Ascending aorta (tissue), 2 donors: Measurements from ENCODE around the gene TNFAIP1. TPM values are rescaled to one million over a fixed set of nuclear protein-coding genes. Genes with fewer than 3 reads are reported as not detected.
A peak's percentile ranks its signal among the peaks of the same experiment; 100 is the strongest.

Source experiments
- DNase-seq, 2 donors: peaks; one replicate each; pipeline ENCODE4 v3.0.0-alpha.2; 2019; ENCODE audit warnings: low spot score in 2 of 2
- H3K27ac ChIP-seq, 2 donors: fragments of 200-600 bp; sonication (generic); one replicate each; pipeline ENCODE4 v1.5.1; 2016 to 2017; ENCODE audit warnings: mild to moderate bottlenecking in 1 of 2
- H3K27me3 ChIP-seq: fragments of 200-600 bp; sonication (generic); one replicate; pipeline ENCODE4 v1.5.1; 2017
- H3K36me3 ChIP-seq, 2 donors: fragments of 200-600 bp; sonication (generic); one replicate each; pipeline ENCODE4 v1.5.1; 2016
- H3K4me1 ChIP-seq, 2 donors: fragments of 200-600 bp; sonication (generic); one replicate each; pipeline ENCODE4 v1.5.1; 2016 to 2017; ENCODE audit warnings: mild to moderate bottlenecking in 1 of 2
- H3K4me3 ChIP-seq, 2 donors: fragments of 200-600 bp; sonication (generic); one replicate each; pipeline ENCODE4 v1.5.1; 2016 to 2017; ENCODE audit warnings: mild to moderate bottlenecking in 1 of 2
- H3K9me3 ChIP-seq, 2 donors: fragments of 200-600 bp; sonication (generic); one replicate each; pipeline ENCODE4 v1.5.1; 2016
- intact Hi-C: fragments of 100-400 bp; cut with DNase I; formaldehyde crosslinking; loops from one replicate; pipeline ENCODE4 v1.15.1; 2023
- total RNA-seq: library from RNA; depleted of rRNA; stranded (reverse); fragments of >200 nt; gene quantifications from one replicate; pipeline ENCODE4 v1.1.0, GENCODE V29; 2016
- TF ChIP-seq, protein P1 (sequence below), 3 experiments: fragments of 200-600 bp in 2 of 3; fragments of 450-650 bp in 1 of 3; sonication (generic) in 2 of 3; IDR thresholded peaks; one replicate each; pipeline ENCODE4 v1.5.1; 2016 to 2019; ENCODE audit warnings: antibody characterized with exemption in 3 of 3, mild to moderate bottlenecking in 1 of 3, moderate library complexity in 1 of 3

TNFAIP1 gene
- total RNA-seq, 1 donor from 2014 or later = 66.4 TPM

DNA sequence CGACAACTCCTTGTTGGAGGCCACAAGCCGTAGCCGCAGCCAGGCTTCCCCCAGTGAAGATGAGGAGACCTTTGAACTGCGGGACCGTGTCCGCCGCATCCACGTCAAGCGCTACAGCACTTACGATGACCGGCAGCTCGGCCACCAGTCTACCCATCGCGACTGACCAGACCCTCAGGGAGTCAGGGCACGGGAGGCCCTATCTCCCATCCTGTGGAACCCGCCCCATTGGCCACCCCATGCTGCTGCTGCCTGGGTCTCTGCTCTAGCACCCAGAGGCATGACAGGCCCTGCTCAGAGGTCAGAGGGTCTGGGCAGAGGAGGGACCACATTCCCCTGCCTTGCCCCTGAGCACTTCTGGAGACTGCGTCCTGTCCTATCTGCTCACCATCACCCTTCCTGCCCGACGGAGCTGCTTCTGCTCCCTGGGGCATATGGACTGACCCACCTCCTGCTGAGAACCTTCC, 8.9 kb downstream of the TNFAIP1 start:
- H3K4me1 ChIP-seq = peaks cover 16 to 43% of the 10 kb centered on the region in 2 donors
- DNase-seq = no peak
- no peaks in the 10 kb centered on the region for H3K27me3 ChIP-seq
- intact Hi-C loops = no loop called here
- H3K4me3 ChIP-seq = no peak overlapping the region
- TF ChIP-seq, protein P1, sequence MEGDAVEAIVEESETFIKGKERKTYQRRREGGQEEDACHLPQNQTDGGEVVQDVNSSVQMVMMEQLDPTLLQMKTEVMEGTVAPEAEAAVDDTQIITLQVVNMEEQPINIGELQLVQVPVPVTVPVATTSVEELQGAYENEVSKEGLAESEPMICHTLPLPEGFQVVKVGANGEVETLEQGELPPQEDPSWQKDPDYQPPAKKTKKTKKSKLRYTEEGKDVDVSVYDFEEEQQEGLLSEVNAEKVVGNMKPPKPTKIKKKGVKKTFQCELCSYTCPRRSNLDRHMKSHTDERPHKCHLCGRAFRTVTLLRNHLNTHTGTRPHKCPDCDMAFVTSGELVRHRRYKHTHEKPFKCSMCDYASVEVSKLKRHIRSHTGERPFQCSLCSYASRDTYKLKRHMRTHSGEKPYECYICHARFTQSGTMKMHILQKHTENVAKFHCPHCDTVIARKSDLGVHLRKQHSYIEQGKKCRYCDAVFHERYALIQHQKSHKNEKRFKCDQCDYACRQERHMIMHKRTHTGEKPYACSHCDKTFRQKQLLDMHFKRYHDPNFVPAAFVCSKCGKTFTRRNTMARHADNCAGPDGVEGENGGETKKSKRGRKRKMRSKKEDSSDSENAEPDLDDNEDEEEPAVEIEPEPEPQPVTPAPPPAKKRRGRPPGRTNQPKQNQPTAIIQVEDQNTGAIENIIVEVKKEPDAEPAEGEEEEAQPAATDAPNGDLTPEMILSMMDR (IDR thresholded peaks at IDR 0.05) = no peak
- H3K36me3 ChIP-seq = peaks cover 54 to 81% of the 10 kb centered on the region in 2 donors
- no peaks in the 10 kb centered on the region for H3K9me3 ChIP-seq
- H3K27ac ChIP-seq = peak overlapping the region; percentile 73 to 79

GRCh38 chr17:28345419-28346198, 10.0 kb downstream of the TNFAIP1 start:
- Histone ChIP-seq H3K27ac (peak overlapping the region; percentile 73 to 79), H3K36me3 (peaks cover 52 to 81% of the 10 kb centered on the region in 2 donors)
- intact Hi-C loops = no loop called here

DNA sequence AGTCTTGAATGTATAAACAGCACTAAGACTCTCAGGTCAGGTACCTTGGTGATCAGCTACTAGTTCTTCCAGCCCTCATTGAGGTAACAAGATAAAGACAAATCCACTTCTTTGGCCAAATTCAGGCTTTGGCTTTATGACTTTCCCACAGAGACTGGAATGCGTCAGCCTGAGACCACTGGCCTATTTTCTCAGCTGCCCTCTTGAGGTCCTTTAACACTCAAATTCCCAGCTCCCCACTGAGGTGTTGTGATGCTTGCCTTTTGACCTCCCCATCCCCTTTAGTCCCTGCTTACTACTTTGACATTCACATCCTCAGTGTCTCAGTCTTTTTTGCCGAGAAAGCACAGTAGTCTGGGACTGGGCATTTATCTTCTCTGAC, 10.6 kb downstream of the TNFAIP1 start:
- Histone ChIP-seq H3K36me3 (peaks cover 51 to 81% of the 10 kb centered on the region in 2 donors), H3K27me3 (no peaks in the 10 kb centered on the region), H3K9me3 (no peaks in the 10 kb centered on the region), H3K27ac (peak overlapping the region; percentile 73 to 79), H3K4me1 (peaks cover 16 to 43% of the 10 kb centered on the region in 2 donors), H3K4me3 (no peak overlapping the region)
- DNase-seq = no peak
- intact Hi-C loops = no loop called here
- TF ChIP-seq, protein P1 (IDR thresholded peaks at IDR 0.05) = no peak

More at GRCh38 chr17:28345419-28346198, 10.0 kb downstream of the TNFAIP1 start:
- Histone ChIP-seq H3K9me3 (no peaks in the 10 kb centered on the region), H3K27me3 (no peaks in the 10 kb centered on the region), H3K4me3 (no peak overlapping the region), H3K4me1 (peaks cover 16 to 43% of the 10 kb centered on the region in 2 donors)
- TF ChIP-seq, protein P1 (IDR thresholded peaks at IDR 0.05) = no peak
- DNase-seq = no peak

GRCh38 chr17:28346746-28347246, 11.2 kb downstream of the TNFAIP1 start:
- no peak for DNase-seq
- Histone ChIP-seq H3K4me3 (no peak overlapping the region), H3K27me3 (no peaks in the 10 kb centered on the region), H3K9me3 (no peaks in the 10 kb centered on the region), H3K36me3 (peaks cover 51 to 81% of the 10 kb centered on the region in 2 donors), H3K4me1 (peaks cover 16 to 43% of the 10 kb centered on the region in 2 donors), H3K27ac (peak overlapping the region; percentile 73 to 79)
- TF ChIP-seq, protein P1 (IDR thresholded peaks at IDR 0.05) = peak in 1 of 3 experiments; percentile 33
- intact Hi-C loops = no loop called here

GRCh38 chr17:28347261-28347891, 11.8 kb downstream of the TNFAIP1 start:
- intact Hi-C loops = no loop called here
- no peak for DNase-seq
- Histone ChIP-seq H3K27me3 (no peaks in the 10 kb centered on the region), H3K4me3 (no peak overlapping the region), H3K9me3 (no peaks in the 10 kb centered on the region), H3K4me1 (peaks cover 16 to 43% of the 10 kb centered on the region in 2 donors), H3K27ac (peak overlapping the region; percentile 73 to 79), H3K36me3 (peaks cover 50 to 81% of the 10 kb centered on the region in 2 donors)
- TF ChIP-seq, protein P1 (IDR thresholded peaks at IDR 0.05) = no peak
